Measurements from ENCODE around the gene MAD1L1.
A peak's percentile ranks its signal among the peaks of the same experiment; 100 is the strongest.

Gene MAD1L1

DNA sequence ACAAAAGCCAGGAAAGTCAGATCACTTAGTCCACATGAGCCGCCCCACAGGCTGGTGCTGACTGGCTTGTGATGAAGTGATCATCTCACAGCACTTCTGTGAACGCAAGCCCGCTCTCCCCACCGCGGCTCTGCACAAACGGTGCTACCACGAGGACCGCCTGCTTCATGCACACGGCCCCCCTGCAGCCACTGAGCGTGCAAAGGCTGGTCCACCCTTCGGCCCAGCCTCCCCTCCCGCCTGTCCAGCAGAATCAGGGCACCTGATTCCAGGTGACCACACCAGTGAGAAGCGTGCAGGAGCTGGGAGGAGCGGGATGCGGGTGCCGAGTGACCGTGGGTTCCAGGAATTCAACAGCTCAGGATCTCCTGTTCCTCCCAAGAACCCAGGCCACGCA lies 32.2 kb downstream of the MAD1L1 start:
- no peak for DNase-seq (ENCODE audit: low spot score)

- no peak for DNase-seq (ENCODE audit: low spot score)
Observed at GRCh38 chr7:2199956-2200583, 32.7 kb downstream of the MAD1L1 start.

GRCh38 chr7:2199528-2199927 lies 33.2 kb downstream of the MAD1L1 start:
- no peak for DNase-seq (ENCODE audit: low spot score)

- no peak for DNase-seq (ENCODE audit: low spot score)
Observed at GRCh38 chr7:2198760-2199159, 34.0 kb downstream of the MAD1L1 start.

- no peak for DNase-seq (ENCODE audit: low spot score)
Observed at GRCh38 chr7:2198206-2198605, 34.5 kb downstream of the MAD1L1 start.

GRCh38 chr7:2197436-2198155 lies 35.1 kb downstream of the MAD1L1 start:
- DNase-seq (ENCODE audit: low spot score) = no peak

- DNase-seq (ENCODE audit: low spot score) = no peak
Observed at GRCh38 chr7:2196381-2197378, 36.1 kb downstream of the MAD1L1 start.

DNA sequence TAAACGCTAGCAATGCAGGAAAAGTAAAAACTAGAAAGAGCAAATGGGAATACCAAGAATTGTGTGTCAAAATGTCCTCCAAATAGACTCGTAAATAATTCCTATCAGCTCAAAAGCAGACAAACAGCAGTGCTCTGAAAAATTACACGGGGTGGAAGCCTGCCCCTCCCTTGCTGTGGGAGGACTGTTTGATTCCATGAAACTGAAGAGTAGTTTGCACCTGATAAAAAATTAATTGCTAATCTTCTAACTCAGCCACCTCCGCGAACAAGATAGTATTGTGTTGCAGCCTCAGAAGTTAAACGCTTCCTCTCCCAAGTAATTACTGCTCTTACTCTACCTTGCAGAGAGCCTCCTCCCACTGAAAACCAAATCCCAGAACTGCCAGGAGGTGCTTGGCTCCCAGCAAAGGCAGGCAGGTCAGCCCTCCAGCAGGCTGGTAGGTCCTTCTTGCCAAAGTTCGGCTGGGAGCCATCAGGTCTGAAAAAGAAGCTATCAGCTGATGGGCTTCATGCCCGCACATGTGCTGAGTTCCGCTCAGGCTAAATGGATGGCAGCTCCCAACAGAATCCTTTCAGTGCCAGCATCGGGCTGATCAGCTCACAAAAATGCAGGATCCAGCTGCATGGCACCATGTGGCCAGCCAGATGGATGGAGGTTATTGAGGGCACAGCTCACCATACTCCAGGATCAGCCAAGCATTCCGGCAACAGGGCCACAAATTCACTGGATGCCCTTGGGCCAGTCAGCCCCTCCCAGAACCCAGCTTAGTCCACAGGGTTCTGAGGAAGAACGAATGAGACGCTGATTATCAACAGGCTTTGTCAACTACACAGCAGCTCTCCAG lies 37.1 kb downstream of the MAD1L1 start:
- peak; percentile 56 for DNase-seq (ENCODE audit: low spot score)

GRCh38 chr7:2193575-2194305 lies 39.0 kb downstream of the MAD1L1 start:
- DNase-seq (ENCODE audit: low spot score) = no peak

DNA sequence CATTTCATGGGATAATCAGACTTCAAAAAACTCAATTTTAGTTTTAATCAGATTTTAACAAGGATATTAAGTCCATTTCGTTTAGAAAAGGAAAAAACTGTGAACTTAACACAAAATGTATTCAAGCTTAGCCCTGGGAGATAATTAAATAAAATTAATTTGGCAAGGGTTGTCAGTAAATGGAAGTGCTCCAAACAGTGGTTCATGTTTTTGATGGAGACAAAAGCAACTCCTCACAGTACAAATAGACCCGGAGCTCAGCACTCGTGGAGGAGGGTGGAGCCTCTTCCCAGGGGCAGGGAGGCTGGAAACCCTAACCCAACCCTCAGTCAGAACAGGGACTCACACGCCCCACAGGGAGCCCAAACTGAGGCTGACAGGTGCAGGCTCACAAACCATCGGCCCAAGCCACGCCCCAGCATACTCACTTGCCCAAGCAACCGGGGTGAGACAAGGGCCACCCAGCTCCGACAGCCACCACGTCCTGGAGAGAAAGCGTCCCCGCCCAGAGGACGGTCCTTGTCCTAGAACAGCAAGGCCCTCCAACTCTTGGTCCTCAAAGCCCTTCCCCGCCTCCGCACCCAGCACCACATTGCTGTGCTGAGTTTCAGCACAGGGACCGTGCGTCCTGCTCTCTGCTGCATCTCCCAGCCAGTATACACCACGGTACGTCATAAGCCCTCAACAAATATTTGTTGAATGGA lies 39.8 kb downstream of the MAD1L1 start:
- no peak for DNase-seq (ENCODE audit: low spot score)

GRCh38 chr7:2191016-2191415 lies 41.7 kb downstream of the MAD1L1 start:
- DNase-seq (ENCODE audit: low spot score) = no peak

DNA sequence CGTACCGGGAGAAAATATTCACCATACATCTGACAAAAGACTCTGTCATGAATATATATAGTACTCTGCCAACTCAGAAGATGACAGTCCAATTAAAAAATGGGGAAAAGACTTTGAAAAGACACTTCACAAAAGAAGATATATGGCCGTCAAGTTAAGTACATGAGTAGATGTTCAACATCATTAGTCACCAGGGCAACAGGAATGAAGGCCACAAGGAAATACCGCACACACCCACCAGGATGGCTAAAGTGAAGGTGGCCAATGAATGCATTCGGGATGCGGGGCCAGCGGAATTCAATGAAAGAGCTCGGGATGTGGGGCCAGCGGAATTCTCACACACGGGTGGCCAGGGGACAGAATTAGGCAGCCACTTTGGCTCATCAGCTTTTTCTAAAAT lies 42.2 kb downstream of the MAD1L1 start:
- DNase-seq (ENCODE audit: low spot score) = no peak

DNA sequence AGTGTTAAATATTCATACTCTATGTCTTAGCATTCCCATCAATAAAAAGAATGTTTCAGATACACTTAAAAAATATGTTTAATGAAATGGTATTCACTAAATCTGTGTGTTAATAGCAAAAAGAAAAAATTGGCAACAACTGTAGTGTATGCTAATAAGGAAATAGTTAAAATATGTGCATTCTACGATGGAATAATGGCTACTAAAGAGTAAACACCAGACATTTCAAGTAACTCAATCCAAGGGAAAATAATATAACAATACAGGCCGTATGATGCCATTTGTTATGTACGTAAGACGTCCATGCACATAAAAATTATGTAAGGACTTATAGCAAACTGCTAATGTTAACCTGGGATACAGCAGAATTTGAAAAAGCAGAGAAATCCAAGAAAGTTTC lies 46.6 kb downstream of the MAD1L1 start:
- DNase-seq (ENCODE audit: low spot score) = no peak

- DNase-seq (ENCODE audit: low spot score) = no peak
Observed at GRCh38 chr7:2185715-2186114, 47.0 kb downstream of the MAD1L1 start.

DNA sequence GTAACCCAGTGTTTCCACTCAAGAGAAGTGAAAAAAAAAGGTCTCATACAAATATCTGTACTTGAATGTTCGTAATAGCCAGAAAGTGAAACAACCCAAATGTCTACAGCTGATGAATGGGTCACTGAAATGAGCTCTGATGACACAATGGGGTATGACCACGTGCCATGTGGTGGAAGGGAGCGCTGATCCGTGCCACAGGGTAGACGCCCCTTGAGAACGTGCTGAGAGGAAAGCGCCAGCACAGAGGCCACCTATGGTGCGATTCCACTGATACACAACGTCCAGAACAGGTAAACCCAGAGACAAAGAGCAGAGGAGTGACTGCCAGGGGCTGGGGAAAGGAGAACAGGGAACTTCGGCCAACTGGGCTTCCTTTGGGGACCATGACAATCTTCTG lies 50.3 kb downstream of the MAD1L1 start:
- DNase-seq (ENCODE audit: low spot score) = no peak

DNA sequence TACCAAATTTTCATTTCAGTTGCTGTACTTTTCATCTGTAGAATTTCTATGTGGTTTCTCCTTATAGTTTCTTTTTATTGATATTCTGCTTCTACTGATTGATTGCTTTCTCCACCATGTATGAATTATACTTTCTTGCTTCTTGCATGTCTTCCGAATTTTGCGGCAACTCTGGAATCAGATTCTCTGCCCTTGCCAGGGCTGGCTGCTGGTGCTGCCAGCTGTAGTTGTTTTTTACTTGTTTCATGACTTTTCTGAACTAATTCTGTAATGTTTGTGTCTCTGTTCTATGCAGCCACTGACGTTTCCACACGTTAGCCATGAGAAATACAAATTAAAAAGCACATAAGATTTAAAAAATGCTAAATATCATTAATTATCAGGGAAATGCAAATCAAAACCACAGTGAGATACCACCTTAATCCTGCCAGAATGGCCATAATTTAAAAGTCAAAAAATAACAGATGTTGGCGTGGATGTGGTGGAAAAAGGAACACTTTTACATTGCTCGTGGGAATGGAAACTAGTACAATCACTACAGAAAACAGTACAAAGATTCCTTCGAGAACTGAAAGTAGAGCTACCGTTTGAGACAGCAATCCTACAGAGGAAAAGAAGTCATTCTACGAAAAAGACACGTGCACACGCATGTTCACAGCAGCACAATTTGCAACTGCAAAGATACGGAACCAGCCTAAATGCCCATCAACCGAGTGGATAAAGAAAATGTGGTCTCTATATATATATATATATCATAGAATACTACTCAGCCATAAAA lies 51.5 kb downstream of the MAD1L1 start:
- no peak for DNase-seq (ENCODE audit: low spot score)

DNA sequence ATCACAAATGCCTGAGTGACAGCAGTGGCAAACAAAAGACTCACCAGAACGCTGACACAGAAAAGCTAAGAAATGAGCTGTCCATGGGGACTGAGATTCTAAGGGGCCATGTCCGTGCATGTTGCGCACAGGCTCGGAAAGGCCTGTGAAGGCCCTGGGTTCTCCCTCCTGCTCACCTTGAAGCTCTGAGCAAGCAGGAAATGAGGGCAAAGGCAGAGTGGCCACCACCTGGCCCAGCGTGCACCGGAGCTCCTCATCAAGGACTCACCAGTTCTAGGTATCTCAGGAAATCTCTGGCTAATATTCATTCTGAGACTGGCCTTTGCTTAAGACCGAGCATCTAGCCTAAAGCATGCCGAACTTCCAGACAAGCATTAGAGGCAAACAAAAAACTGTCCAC lies 52.7 kb downstream of the MAD1L1 start:
- no peak for DNase-seq (ENCODE audit: low spot score)

DNA sequence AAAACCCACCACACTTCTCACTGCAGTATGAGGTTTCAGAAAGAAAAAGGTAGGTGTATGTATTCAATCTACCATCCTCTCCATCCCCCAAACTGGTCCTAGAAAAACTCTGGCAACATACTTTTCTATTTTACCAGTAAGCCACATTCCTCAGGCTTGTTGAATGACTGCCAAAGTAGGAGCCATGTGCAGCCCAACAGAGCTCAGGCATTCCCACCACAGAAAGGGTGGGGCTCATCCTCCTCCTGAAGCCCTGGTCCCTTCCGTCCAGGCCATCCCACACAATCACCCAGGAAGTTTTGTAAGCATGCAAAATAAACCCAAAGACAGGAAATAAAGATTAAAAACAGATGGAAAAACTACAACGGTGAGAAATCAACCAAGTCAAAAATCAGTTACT lies 57.2 kb downstream of the MAD1L1 start:
- no peak for DNase-seq (ENCODE audit: low spot score)

DNA sequence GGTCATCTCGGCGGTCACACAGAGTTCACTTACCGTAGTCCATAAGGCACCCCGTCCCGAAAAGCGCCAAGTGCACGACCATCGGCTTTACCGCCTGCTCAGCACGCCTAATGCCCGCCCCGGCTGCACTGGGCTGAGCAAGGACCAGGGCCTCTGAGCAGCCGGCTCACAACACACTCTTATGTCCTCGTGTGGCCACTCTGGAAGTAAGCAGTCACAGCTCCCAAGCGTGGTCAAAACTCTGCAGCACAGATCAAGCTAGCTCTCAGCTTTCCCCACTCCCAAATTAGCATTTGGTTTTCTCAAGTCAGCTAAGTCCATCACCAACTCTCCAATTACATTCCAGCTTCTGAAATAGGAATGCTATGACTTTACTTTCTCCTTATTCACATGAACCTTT lies 57.7 kb downstream of the MAD1L1 start:
- DNase-seq (ENCODE audit: low spot score) = no peak
